Measurements from ENCODE around the gene H2AZ2. TPM values are rescaled to one million over a fixed set of nuclear protein-coding genes. Genes with fewer than 3 reads are reported as not detected.

H2AZ2 gene
- total and polyA plus RNA-seq, 8 donors, result 37.8 to 83.0 (median 56.0) TPM

DNA sequence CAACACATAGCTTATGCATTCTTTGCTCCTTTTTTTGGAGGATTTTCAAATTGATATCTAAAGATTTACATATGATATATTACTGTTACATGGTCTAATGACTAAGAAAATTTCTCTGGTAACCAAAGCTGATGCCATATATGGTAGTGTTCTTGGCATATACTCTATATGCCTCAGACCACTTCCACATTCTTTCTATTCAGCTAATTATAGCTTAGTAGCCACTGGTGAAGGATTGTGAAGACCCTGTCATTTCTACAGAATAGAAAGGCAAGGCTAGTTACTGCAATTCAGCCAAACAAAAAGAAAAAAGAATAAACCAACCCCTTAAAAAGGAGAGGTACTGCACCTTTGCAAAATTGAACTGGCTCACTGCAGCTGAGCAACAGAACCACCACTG is 33.7 kb upstream of the H2AZ2 start:
- H3K27ac ChIP-seq, result no peak overlapping the region
- no peaks in the 10 kb centered on the region for H3K9me3 ChIP-seq
- no peaks in the 10 kb centered on the region for H3K27me3 ChIP-seq
- peaks cover 38 to 46% (median 45%) of the 10 kb centered on the region in 3 donors for H3K4me1 ChIP-seq
- intact Hi-C loops (cut with DNase I), result no loop called here
- ATAC-seq, result no peak
- no peak for DNase-seq
- no peak for FAIRE-seq
- H3K36me3 ChIP-seq, result no peaks in the 10 kb centered on the region
- H3K4me3 ChIP-seq, result peak overlapping the region in 3 of 4 donors; percentile 2 to 13 (median 11)
- TF ChIP-seq, protein P1, sequence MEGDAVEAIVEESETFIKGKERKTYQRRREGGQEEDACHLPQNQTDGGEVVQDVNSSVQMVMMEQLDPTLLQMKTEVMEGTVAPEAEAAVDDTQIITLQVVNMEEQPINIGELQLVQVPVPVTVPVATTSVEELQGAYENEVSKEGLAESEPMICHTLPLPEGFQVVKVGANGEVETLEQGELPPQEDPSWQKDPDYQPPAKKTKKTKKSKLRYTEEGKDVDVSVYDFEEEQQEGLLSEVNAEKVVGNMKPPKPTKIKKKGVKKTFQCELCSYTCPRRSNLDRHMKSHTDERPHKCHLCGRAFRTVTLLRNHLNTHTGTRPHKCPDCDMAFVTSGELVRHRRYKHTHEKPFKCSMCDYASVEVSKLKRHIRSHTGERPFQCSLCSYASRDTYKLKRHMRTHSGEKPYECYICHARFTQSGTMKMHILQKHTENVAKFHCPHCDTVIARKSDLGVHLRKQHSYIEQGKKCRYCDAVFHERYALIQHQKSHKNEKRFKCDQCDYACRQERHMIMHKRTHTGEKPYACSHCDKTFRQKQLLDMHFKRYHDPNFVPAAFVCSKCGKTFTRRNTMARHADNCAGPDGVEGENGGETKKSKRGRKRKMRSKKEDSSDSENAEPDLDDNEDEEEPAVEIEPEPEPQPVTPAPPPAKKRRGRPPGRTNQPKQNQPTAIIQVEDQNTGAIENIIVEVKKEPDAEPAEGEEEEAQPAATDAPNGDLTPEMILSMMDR (IDR thresholded peaks at IDR 0.05), result no peak

DNA sequence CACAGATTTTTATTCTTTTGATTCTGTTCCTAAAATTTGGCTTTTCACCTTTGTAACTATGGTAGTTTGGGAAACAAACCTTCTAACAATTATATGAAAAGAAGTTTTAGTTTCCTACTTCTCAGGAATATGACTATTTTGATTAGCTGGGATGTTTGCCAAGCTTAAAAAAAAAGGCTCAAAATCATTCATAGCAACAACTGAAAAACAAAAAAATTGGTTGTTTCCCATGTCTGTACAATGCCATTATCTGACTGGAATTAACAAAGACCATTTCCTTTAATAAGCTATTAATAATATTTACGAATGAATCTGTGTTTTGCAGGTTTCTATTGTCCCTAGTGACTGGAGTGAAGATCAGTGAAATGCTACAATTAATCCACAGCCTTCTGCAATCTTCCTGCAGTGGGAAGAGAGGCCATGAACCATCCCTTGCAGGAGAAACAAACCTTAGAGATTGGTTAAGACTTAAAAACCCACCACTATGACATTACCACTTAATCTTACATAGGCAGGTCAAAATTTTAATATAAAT is 33.2 kb upstream of the H2AZ2 start:
- Histone ChIP-seq H3K27ac (no peak overlapping the region), H3K36me3 (no peaks in the 10 kb centered on the region), H3K4me1 (peaks cover 38 to 46% (median 42%) of the 10 kb centered on the region in 3 donors), H3K9me3 (no peaks in the 10 kb centered on the region), H3K4me3 (peak overlapping the region in 3 of 4 donors; percentile 2 to 13 (median 11)), H3K27me3 (no peaks in the 10 kb centered on the region)
- intact Hi-C loops (cut with DNase I), result no loop called here
- FAIRE-seq (no peak), ATAC-seq (no peak), DNase-seq (no peak)
- TF ChIP-seq, protein P1 (IDR thresholded peaks at IDR 0.05), result no peak
- 29 to 41% methylated on average over 1 of the region's 1 CpG for WGBS, 2 donors

DNA sequence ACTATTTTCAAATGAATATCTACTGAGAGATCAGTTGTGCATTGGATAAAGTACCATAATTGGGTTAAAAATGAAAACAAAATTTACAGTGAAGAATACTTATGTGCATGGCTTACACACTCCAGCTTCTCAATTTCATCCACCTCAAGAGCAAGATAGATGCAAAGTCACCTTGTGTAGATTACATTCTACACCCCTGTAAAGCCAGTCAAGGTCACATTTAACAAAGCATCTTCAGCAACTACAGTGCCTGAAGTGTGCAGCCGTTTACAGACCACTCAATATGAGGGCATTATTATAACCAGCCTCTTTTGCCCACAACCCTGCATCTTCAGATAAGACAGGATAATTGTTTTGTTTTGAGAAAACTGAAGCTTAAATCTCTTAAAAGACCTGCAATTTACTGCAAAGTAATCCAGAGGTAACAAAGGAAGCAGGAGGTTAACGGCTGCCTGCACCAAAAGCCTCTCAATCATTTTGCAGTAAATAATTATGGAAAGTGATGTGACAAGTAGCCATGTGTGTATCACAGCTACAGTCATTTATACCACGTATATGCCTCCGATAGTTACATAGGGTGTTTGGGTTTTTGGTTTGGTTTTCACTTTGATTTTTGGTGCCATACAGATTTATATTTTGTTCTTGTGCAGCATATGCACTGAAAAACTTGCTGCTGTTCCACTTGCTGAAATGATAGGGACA is 32.6 kb upstream of the H2AZ2 start:
- TF ChIP-seq, protein P1 (IDR thresholded peaks at IDR 0.05), result no peak
- Histone ChIP-seq H3K27me3 (no peaks in the 10 kb centered on the region), H3K4me1 (peaks cover 38 to 46% (median 40%) of the 10 kb centered on the region in 3 donors), H3K9me3 (no peaks in the 10 kb centered on the region), H3K27ac (no peak overlapping the region), H3K4me3 (peak overlapping the region in 2 of 4 donors; percentile 11 to 12), H3K36me3 (no peaks in the 10 kb centered on the region)
- FAIRE-seq (no peak), DNase-seq (no peak), ATAC-seq (no peak)
- intact Hi-C loops (cut with DNase I), result no loop called here
- 36 to 39% methylated on average over 4 of the region's 4 CpGs for WGBS, 2 donors

DNA sequence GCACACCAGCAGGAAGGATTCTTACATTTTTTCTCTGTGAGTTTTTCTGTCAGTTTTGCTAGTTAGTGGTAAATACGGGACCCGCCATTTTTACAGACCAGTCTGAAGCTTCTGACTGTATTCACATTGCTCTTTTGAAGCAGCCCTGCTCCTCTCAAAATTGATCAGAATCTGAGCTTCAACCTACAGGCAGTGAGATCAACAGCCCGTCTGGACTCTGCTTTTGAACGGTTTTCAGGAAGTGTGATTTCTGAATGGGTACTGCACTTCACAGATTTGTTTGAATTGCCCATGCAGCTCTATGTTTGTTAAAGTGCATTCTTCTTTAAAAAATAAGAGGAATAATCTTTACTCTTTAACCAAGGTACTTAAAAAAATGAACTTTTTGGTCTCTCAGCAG is 28.5 kb upstream of the H2AZ2 start:
- no peaks in the 10 kb centered on the region for H3K27me3 ChIP-seq
- H3K4me3 ChIP-seq, result no peak overlapping the region
- H3K9me3 ChIP-seq, result no peaks in the 10 kb centered on the region
- WGBS, 2 donors, result 82 to 85% methylated on average over 4 of the region's 4 CpGs
- DNase-seq, result no peak
- intact Hi-C loops (cut with DNase I), result no loop called here
- no peak for ATAC-seq
- TF ChIP-seq, protein P1 (IDR thresholded peaks at IDR 0.05), result no peak
- H3K27ac ChIP-seq, result no peak overlapping the region
- no peak for FAIRE-seq
- H3K4me1 ChIP-seq, result peaks cover 12 to 19% (median 13%) of the 10 kb centered on the region in 3 donors
- H3K36me3 ChIP-seq, result no peaks in the 10 kb centered on the region

DNA sequence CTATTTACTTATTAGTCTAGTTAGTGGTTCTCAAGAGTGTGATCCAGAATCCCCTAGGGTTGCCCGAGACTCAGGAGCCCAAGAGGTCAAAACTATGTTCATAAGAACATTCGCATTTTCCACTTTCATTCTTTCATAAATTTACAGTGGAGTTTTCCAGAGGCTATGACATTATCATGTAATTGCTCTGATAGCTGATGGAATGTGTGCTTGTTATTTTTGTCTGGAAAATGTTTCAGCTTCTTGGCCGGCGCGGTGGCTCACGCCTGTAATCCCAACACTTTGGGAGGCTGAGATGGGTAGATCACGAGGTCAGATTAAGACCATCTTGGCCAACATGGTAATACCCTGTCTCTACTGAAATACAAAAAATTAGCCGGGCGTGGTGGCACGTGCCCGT is 27.4 kb upstream of the H2AZ2 start:
- no peak for DNase-seq
- Histone ChIP-seq H3K4me3 (no peak overlapping the region), H3K27me3 (no peaks in the 10 kb centered on the region), H3K36me3 (no peaks in the 10 kb centered on the region), H3K4me1 (peaks cover 2 to 8% (median 2%) of the 10 kb centered on the region in 3 donors), H3K9me3 (no peaks in the 10 kb centered on the region), H3K27ac (no peak overlapping the region)
- 89 to 91% methylated on average over 11 of the region's 11 CpGs for WGBS, 2 donors
- no peak for ATAC-seq
- no peak for FAIRE-seq
- intact Hi-C loops (cut with DNase I), result no loop called here
- TF ChIP-seq, protein P1 (IDR thresholded peaks at IDR 0.05), result no peak

All from pancreas (tissue), 10 donors.